GM10266 (cell line): Measurements from ENCODE around the gene FNIP2.

Source experiments
- DNase-seq: peaks from one replicate; pipeline ENCODE4 v3.0.0; 2012; ENCODE audit errors: extremely low spot score
- CTCF ChIP-seq: IDR thresholded peaks from 2 replicates; pipeline ENCODE4 v1.5.1; 2012; ENCODE audit warnings: mild to moderate bottlenecking, low read depth; ENCODE audit not compliant: control insufficient read depth, insufficient read depth; ENCODE audit errors: missing control alignments

FNIP2 gene

GRCh38 chr4:158930639-158930972 lies 161.8 kb downstream of the FNIP2 start:
- no peak for DNase-seq
- no peak for TF ChIP-seq CTCF

- no peak for TF ChIP-seq CTCF
- no peak for DNase-seq
Observed at GRCh38 chr4:158933236-158933635, 164.4 kb downstream of the FNIP2 start.

GRCh38 chr4:158934996-158935669 lies 166.3 kb downstream of the FNIP2 start:
- no peak for TF ChIP-seq CTCF

GRCh38 chr4:158936238-158936637 lies 167.4 kb downstream of the FNIP2 start:
- DNase-seq = no peak
- TF ChIP-seq CTCF = no peak

More at GRCh38 chr4:158934996-158935669, 166.3 kb downstream of the FNIP2 start:
- no peak for DNase-seq

GRCh38 chr4:158938220-158939044 lies 169.6 kb downstream of the FNIP2 start:
- TF ChIP-seq CTCF = no peak
- DNase-seq = no peak

- no peak for DNase-seq
- TF ChIP-seq CTCF = no peak
Observed at GRCh38 chr4:158940271-158940670, 171.4 kb downstream of the FNIP2 start.

- TF ChIP-seq CTCF = no peak
Observed at GRCh38 chr4:158941321-158941720, 172.5 kb downstream of the FNIP2 start.

More at GRCh38 chr4:158941321-158941720, 172.5 kb downstream of the FNIP2 start:
- DNase-seq = no peak
